ENCODE results near the gene MYO1B. TPM values are rescaled to one million over a fixed set of nuclear protein-coding genes. Genes with fewer than 3 reads are reported as not detected.
"Not testable (repeated sequence)": the region's sequence is repeated elsewhere in the genome, so short reads cannot be mapped to it uniquely, and the experiment has no call there.

MYO1B gene
- total RNA-seq, 1 donor = 0.73 TPM

GRCh38 chr2:191452065-191452464, 206.9 kb downstream of the MYO1B start:
- H3K9me3 ChIP-seq (ENCODE audit: low read depth, low read length) = no peaks in the 10 kb centered on the region

GRCh38 chr2:191453761-191454160, 208.6 kb downstream of the MYO1B start:
- H3K4me1 ChIP-seq (ENCODE audit: insufficient read depth, low read length) = no peaks in the 10 kb centered on the region
- no peaks in the 10 kb centered on the region for H3K9me3 ChIP-seq (ENCODE audit: low read depth, low read length)

More at GRCh38 chr2:191452065-191452464, 206.9 kb downstream of the MYO1B start:
- H3K27me3 ChIP-seq (ENCODE audit: insufficient read depth, low read length) = no peaks in the 10 kb centered on the region
- no peaks in the 10 kb centered on the region for H3K4me1 ChIP-seq (ENCODE audit: insufficient read depth, low read length)
- H3K4me3 ChIP-seq (ENCODE audit: low read length) = no peak overlapping the region

GRCh38 chr2:191456506-191456905, 211.3 kb downstream of the MYO1B start:
- H3K27me3 ChIP-seq (ENCODE audit: insufficient read depth, low read length); H3K9me3 ChIP-seq (ENCODE audit: low read depth, low read length); H3K4me3 ChIP-seq (ENCODE audit: low read length); H3K4me1 ChIP-seq (ENCODE audit: insufficient read depth, low read length): not testable (repeated sequence)

More at GRCh38 chr2:191453761-191454160, 208.6 kb downstream of the MYO1B start:
- H3K4me3 ChIP-seq (ENCODE audit: low read length) = no peak overlapping the region
- H3K27me3 ChIP-seq (ENCODE audit: insufficient read depth, low read length) = no peaks in the 10 kb centered on the region

GRCh38 chr2:191459158-191459557, 214.0 kb downstream of the MYO1B start:
- Histone ChIP-seq H3K4me1 (ENCODE audit: insufficient read depth, low read length) (no peaks in the 10 kb centered on the region), H3K4me3 (ENCODE audit: low read length) (no peak overlapping the region), H3K27me3 (ENCODE audit: insufficient read depth, low read length) (no peaks in the 10 kb centered on the region), H3K9me3 (ENCODE audit: low read depth, low read length) (peaks cover 5% of the 10 kb centered on the region)

GRCh38 chr2:191462370-191462769, 217.2 kb downstream of the MYO1B start:
- Histone ChIP-seq H3K4me3 (ENCODE audit: low read length) (no peak overlapping the region), H3K4me1 (ENCODE audit: insufficient read depth, low read length) (no peaks in the 10 kb centered on the region), H3K27me3 (ENCODE audit: insufficient read depth, low read length) (no peaks in the 10 kb centered on the region), H3K9me3 (ENCODE audit: low read depth, low read length) (peaks cover 5% of the 10 kb centered on the region)

GRCh38 chr2:191463790-191464189, 218.6 kb downstream of the MYO1B start:
- Histone ChIP-seq H3K4me1 (ENCODE audit: insufficient read depth, low read length) (no peaks in the 10 kb centered on the region), H3K9me3 (ENCODE audit: low read depth, low read length) (peaks cover 5% of the 10 kb centered on the region), H3K27me3 (ENCODE audit: insufficient read depth, low read length) (no peaks in the 10 kb centered on the region), H3K4me3 (ENCODE audit: low read length) (no peak overlapping the region)

- Histone ChIP-seq H3K4me3 (ENCODE audit: low read length) (no peak overlapping the region), H3K4me1 (ENCODE audit: insufficient read depth, low read length) (no peaks in the 10 kb centered on the region), H3K9me3 (ENCODE audit: low read depth, low read length) (no peaks in the 10 kb centered on the region), H3K27me3 (ENCODE audit: insufficient read depth, low read length) (no peaks in the 10 kb centered on the region)
Measured at GRCh38 chr2:191465766-191466420, 220.7 kb downstream of the MYO1B start.

GRCh38 chr2:191467113-191467512, 221.9 kb downstream of the MYO1B start:
- Histone ChIP-seq H3K4me1 (ENCODE audit: insufficient read depth, low read length) (no peaks in the 10 kb centered on the region), H3K4me3 (ENCODE audit: low read length) (no peak overlapping the region), H3K27me3 (ENCODE audit: insufficient read depth, low read length) (no peaks in the 10 kb centered on the region), H3K9me3 (ENCODE audit: low read depth, low read length) (no peaks in the 10 kb centered on the region)

- Histone ChIP-seq H3K27me3 (ENCODE audit: insufficient read depth, low read length) (no peaks in the 10 kb centered on the region), H3K4me3 (ENCODE audit: low read length) (no peak overlapping the region), H3K4me1 (ENCODE audit: insufficient read depth, low read length) (no peaks in the 10 kb centered on the region), H3K9me3 (ENCODE audit: low read depth, low read length) (no peaks in the 10 kb centered on the region)
Measured at GRCh38 chr2:191470306-191470705, 225.1 kb downstream of the MYO1B start.

GRCh38 chr2:191474464-191474863, 229.3 kb downstream of the MYO1B start:
- no peaks in the 10 kb centered on the region for H3K27me3 ChIP-seq (ENCODE audit: insufficient read depth, low read length)
- H3K4me3 ChIP-seq (ENCODE audit: low read length) = no peak overlapping the region
- no peaks in the 10 kb centered on the region for H3K9me3 ChIP-seq (ENCODE audit: low read depth, low read length)
- H3K4me1 ChIP-seq (ENCODE audit: insufficient read depth, low read length) = no peaks in the 10 kb centered on the region

Other genes with a start within 250 kb of the MYO1B start
- 89.9 TPM for gene STAT1, start 231.2 kb upstream of the MYO1B start, total RNA-seq
- 163 TPM for gene STAT4, start 94.4 kb upstream of the MYO1B start, total RNA-seq

All from mononuclear cell (primary cell).